ENCODE data around the gene CCSER1. TPM values are rescaled to one million over a fixed set of nuclear protein-coding genes. Genes with fewer than 3 reads are reported as not detected.

CCSER1 gene
- total RNA-seq, 1 donor, result 0.43 TPM

- DNase-seq (ENCODE audit: low read depth), result no peak
- TF ChIP-seq CTCF (IDR thresholded peaks at IDR 0.05; ENCODE audit: insufficient read depth, low read depth, low read length), result no peak
- no peak overlapping the region for H3K4me3 ChIP-seq (ENCODE audit: low read depth, low read length)
Observed at GRCh38 chr4:90715242-90715641, 588.0 kb downstream of the CCSER1 start.

- no peak overlapping the region for H3K4me3 ChIP-seq (ENCODE audit: low read depth, low read length)
- DNase-seq (ENCODE audit: low read depth), result no peak
- TF ChIP-seq CTCF (IDR thresholded peaks at IDR 0.05; ENCODE audit: insufficient read depth, low read depth, low read length), result no peak
Observed at GRCh38 chr4:90718931-90719330, 591.7 kb downstream of the CCSER1 start.

DNA sequence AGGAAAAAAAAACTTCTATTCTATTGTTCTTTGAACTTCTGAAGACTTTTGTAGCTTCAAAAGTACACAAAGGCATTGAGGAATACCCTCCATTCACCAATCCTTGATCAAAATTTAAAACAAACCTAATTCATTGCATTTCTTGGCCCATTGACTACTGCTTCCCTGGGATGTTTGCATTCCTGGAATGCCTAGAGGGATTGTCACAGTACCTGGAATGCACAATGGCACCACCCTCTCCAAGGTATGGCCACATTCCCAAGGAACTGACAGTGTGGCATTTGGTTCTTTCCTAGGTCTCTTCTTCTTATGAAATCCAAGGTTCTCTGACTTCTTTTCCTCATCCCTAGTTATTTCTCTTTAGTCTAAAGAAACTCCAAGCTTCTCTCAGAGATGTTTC lies 600.7 kb downstream of the CCSER1 start:
- TF ChIP-seq CTCF (IDR thresholded peaks at IDR 0.05; ENCODE audit: insufficient read depth, low read depth, low read length), result no peak
- H3K4me3 ChIP-seq (ENCODE audit: low read depth, low read length), result no peak overlapping the region
- DNase-seq (ENCODE audit: low read depth), result no peak

DNA sequence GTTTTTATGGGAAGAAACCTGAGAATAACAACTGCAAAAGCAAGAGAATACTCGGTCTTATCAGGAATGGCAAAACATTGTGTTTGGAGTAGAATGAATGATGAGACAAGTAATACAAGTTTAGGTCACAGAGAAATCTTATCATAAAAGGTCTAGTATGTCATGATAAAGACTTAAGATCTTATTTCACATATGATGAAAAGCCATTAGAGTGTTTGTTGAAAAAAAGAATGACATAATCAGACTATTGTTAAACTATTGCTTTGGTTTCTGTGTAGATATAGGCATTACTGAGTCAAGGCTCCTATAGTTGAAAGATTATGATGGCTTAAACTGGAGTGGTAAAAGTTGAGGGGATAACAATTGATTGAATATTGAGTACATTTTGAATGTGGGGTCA lies 603.6 kb downstream of the CCSER1 start:
- no peak for TF ChIP-seq CTCF (IDR thresholded peaks at IDR 0.05; ENCODE audit: insufficient read depth, low read depth, low read length)
- no peak overlapping the region for H3K4me3 ChIP-seq (ENCODE audit: low read depth, low read length)
- no peak for DNase-seq (ENCODE audit: low read depth)

DNA sequence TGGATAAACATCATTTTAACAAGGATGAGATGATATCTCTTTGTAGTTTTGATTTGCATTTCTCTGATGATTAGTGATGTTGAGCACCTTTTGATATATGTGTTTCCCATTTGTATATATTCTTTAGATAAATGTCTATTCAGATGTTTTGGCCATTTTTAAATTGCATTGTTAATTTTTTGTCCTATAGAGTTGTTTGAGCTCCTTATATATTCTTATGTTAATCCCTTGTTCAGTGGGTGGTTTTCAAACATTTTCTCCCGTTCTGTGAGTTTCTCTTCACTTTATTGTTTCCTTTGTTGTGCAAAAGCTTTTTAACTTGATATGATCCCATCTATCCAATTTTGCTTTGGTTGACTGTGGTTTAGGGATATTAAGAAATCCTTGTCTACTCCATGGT lies 606.0 kb downstream of the CCSER1 start:
- TF ChIP-seq CTCF (IDR thresholded peaks at IDR 0.05; ENCODE audit: insufficient read depth, low read depth, low read length), result no peak
- H3K4me3 ChIP-seq (ENCODE audit: low read depth, low read length), result no peak overlapping the region
- no peak for DNase-seq (ENCODE audit: low read depth)

GRCh38 chr4:90745176-90745575 lies 618.0 kb downstream of the CCSER1 start:
- no peak for TF ChIP-seq CTCF (IDR thresholded peaks at IDR 0.05; ENCODE audit: insufficient read depth, low read depth, low read length)
- no peak overlapping the region for H3K4me3 ChIP-seq (ENCODE audit: low read depth, low read length)
- no peak for DNase-seq (ENCODE audit: low read depth)

DNA sequence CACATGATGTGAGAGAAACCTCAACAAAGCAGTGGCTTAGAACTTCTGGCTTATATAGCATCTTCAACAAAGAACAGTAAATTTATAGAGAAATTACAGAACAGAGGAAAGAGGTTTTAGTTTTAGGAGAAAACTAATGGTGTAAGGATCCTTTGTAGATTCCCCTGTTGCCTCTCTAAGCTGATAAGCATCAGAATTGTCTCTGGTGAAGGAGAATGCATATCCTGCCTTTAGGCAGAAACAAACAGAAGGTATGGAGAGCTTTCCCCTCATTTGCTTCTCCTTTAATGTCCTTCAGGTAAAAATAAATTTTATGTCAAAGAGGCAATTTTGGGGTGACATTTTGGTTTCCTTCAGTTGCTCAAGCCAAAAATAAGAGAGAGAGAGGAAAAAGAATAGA lies 625.9 kb downstream of the CCSER1 start:
- no peak for DNase-seq (ENCODE audit: low read depth)
- TF ChIP-seq CTCF (IDR thresholded peaks at IDR 0.05; ENCODE audit: insufficient read depth, low read depth, low read length), result no peak
- H3K4me3 ChIP-seq (ENCODE audit: low read depth, low read length), result no peak overlapping the region

Measured in fibroblast of villous mesenchyme (primary cell).